ENCODE data around the gene KLHL35. TPM values are rescaled to one million over a fixed set of nuclear protein-coding genes. Genes with fewer than 3 reads are reported as not detected.

KLHL35 gene
- total and polyA plus RNA-seq, 2 donors from 2014 or later: 0.26 to 1.8 TPM

DNA sequence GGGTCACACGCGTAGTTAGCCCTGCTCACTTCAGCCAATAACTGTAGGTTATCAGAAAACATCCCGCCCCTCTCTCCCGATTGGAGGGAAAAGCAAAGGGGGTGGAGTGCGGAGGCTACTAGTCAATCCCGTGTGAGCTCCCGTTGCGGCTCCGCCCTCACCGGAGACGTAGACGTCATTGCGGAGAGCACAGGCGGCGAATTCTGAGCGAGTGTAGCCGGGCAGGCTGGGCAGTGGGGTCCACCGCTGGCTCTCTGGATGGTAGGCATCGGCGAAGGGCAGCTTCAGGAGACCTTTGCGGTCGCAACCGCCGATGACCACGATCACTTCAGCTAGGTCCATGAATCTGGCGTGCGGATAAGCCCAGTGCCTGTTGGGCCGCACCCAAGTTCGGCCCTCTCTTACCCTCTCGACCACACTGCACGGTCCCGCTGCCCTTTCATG lies 4.7 kb downstream of the KLHL35 start:
- no peaks in the 10 kb centered on the region for H3K9me3 ChIP-seq (ENCODE audit: control insufficient read depth in 2 of 3, insufficient read depth in 1 of 3, low read length in 3 of 3)
- FAIRE-seq: peak; percentile 85
- intact Hi-C loops (cut with DNase I): no loop called here
- no peaks in the 10 kb centered on the region for H3K36me3 ChIP-seq (ENCODE audit: control insufficient read depth in 2 of 3, insufficient read depth in 3 of 3, low read length in 3 of 3)
- TF ChIP-seq, protein P1, sequence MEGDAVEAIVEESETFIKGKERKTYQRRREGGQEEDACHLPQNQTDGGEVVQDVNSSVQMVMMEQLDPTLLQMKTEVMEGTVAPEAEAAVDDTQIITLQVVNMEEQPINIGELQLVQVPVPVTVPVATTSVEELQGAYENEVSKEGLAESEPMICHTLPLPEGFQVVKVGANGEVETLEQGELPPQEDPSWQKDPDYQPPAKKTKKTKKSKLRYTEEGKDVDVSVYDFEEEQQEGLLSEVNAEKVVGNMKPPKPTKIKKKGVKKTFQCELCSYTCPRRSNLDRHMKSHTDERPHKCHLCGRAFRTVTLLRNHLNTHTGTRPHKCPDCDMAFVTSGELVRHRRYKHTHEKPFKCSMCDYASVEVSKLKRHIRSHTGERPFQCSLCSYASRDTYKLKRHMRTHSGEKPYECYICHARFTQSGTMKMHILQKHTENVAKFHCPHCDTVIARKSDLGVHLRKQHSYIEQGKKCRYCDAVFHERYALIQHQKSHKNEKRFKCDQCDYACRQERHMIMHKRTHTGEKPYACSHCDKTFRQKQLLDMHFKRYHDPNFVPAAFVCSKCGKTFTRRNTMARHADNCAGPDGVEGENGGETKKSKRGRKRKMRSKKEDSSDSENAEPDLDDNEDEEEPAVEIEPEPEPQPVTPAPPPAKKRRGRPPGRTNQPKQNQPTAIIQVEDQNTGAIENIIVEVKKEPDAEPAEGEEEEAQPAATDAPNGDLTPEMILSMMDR (IDR thresholded peaks at IDR 0.05; ENCODE audit: borderline replicate concordance, extremely low read depth, insufficient read depth): no peak
- no peak overlapping the region for H3K27ac ChIP-seq (ENCODE audit: low read depth in 2 of 2, low read length in 2 of 2)
- peaks cover 0 to 10% (median 0%) of the 10 kb centered on the region in 3 donors for H3K4me1 ChIP-seq (ENCODE audit: control insufficient read depth in 2 of 3, insufficient read depth in 2 of 3, low read depth in 1 of 3, low read length in 3 of 3)
- H3K27me3 ChIP-seq (ENCODE audit: control insufficient read depth, insufficient read depth, low read length): peaks cover 29% of the 10 kb centered on the region
- peak; percentile 89 to 97 (median 92) for DNase-seq
- peak overlapping the region in 1 of 3 donors; percentile 25 for H3K9ac ChIP-seq (ENCODE audit: low read length in 3 of 3)
- H3K4me3 ChIP-seq (ENCODE audit: low read length in 3 of 3): peak overlapping the region; percentile 46 to 67 (median 55)

DNA sequence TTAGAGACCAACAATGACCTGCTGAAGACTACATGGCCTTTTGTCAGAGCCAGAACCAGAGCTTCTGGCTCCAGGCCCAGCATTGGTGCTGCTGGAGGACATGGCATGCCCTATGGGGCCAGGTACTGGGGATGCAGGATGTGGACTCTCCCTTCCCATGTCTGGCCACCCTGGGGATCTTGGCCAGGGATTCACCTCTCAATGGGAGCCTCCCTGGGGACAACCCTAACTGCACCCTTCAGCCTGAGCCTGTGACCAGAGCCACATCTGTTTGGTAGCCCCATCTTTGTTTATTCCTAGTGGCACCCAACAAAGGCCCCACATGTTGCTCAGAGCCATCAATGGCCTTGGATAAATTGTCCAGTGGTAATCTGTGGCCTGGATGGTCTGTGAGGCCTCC lies 5.8 kb downstream of the KLHL35 start:
- Histone ChIP-seq H3K27me3 (ENCODE audit: control insufficient read depth, insufficient read depth, low read length) (peaks cover 22% of the 10 kb centered on the region), H3K36me3 (ENCODE audit: control insufficient read depth in 2 of 3, insufficient read depth in 3 of 3, low read length in 3 of 3) (peaks cover 0 to 2% (median 0%) of the 10 kb centered on the region in 3 donors), H3K4me3 (ENCODE audit: low read length in 3 of 3) (no peak overlapping the region), H3K4me1 (ENCODE audit: control insufficient read depth in 2 of 3, insufficient read depth in 2 of 3, low read depth in 1 of 3, low read length in 3 of 3) (peaks cover 0 to 10% (median 0%) of the 10 kb centered on the region in 3 donors), H3K9ac (ENCODE audit: low read length in 3 of 3) (no peak overlapping the region), H3K27ac (ENCODE audit: low read depth in 2 of 2, low read length in 2 of 2) (no peak overlapping the region), H3K9me3 (ENCODE audit: control insufficient read depth in 2 of 3, insufficient read depth in 1 of 3, low read length in 3 of 3) (no peaks in the 10 kb centered on the region)
- FAIRE-seq (no peak), DNase-seq (no peak)
- intact Hi-C loops (cut with DNase I): no loop called here
- TF ChIP-seq, protein P1 (IDR thresholded peaks at IDR 0.05; ENCODE audit: borderline replicate concordance, extremely low read depth, insufficient read depth): no peak

- DNase-seq: no peak
- peaks cover 0 to 2% (median 0%) of the 10 kb centered on the region in 3 donors for H3K36me3 ChIP-seq (ENCODE audit: control insufficient read depth in 2 of 3, insufficient read depth in 3 of 3, low read length in 3 of 3)
- peaks cover 17% of the 10 kb centered on the region for H3K27me3 ChIP-seq (ENCODE audit: control insufficient read depth, insufficient read depth, low read length)
- H3K9me3 ChIP-seq (ENCODE audit: control insufficient read depth in 2 of 3, insufficient read depth in 1 of 3, low read length in 3 of 3): no peaks in the 10 kb centered on the region
- H3K4me3 ChIP-seq (ENCODE audit: low read length in 3 of 3): no peak overlapping the region
- no peak for FAIRE-seq
- peaks cover 0 to 10% (median 0%) of the 10 kb centered on the region in 3 donors for H3K4me1 ChIP-seq (ENCODE audit: control insufficient read depth in 2 of 3, insufficient read depth in 2 of 3, low read depth in 1 of 3, low read length in 3 of 3)
- no peak overlapping the region for H3K27ac ChIP-seq (ENCODE audit: low read depth in 2 of 2, low read length in 2 of 2)
- TF ChIP-seq, protein P1 (IDR thresholded peaks at IDR 0.05; ENCODE audit: borderline replicate concordance, extremely low read depth, insufficient read depth): no peak
- intact Hi-C loops (cut with DNase I): no loop called here
- no peak overlapping the region for H3K9ac ChIP-seq (ENCODE audit: low read length in 3 of 3)
These were observed 6.3 kb downstream of the KLHL35 start for GRCh38 chr11:75426720-75427086.

- peaks cover 10% of the 10 kb centered on the region for H3K27me3 ChIP-seq (ENCODE audit: control insufficient read depth, insufficient read depth, low read length)
- intact Hi-C loops (cut with DNase I): no loop called here
- H3K36me3 ChIP-seq (ENCODE audit: control insufficient read depth in 2 of 3, insufficient read depth in 3 of 3, low read length in 3 of 3): peaks cover 0 to 2% (median 0%) of the 10 kb centered on the region in 3 donors
- H3K4me3 ChIP-seq (ENCODE audit: low read length in 3 of 3): no peak overlapping the region
- no peaks in the 10 kb centered on the region for H3K9me3 ChIP-seq (ENCODE audit: control insufficient read depth in 2 of 3, insufficient read depth in 1 of 3, low read length in 3 of 3)
- TF ChIP-seq, protein P1 (IDR thresholded peaks at IDR 0.05; ENCODE audit: borderline replicate concordance, extremely low read depth, insufficient read depth): no peak
- no peak overlapping the region for H3K9ac ChIP-seq (ENCODE audit: low read length in 3 of 3)
- H3K27ac ChIP-seq (ENCODE audit: low read depth in 2 of 2, low read length in 2 of 2): no peak overlapping the region
- no peak for FAIRE-seq
- no peak for DNase-seq
- peaks cover 0 to 6% (median 0%) of the 10 kb centered on the region in 3 donors for H3K4me1 ChIP-seq (ENCODE audit: control insufficient read depth in 2 of 3, insufficient read depth in 2 of 3, low read depth in 1 of 3, low read length in 3 of 3)
These were observed 7.6 kb downstream of the KLHL35 start for GRCh38 chr11:75425422-75425821.
